Psoas muscle (tissue), 8 donors: Measurements from ENCODE around the gene DYRK4. TPM values are rescaled to one million over a fixed set of nuclear protein-coding genes. Genes with fewer than 3 reads are reported as not detected.

ENCODE experiments used
- ATAC-seq, 4 donors: fragments of 200-7000 bp; cut with Tn5 transposase; one replicate each; pipeline ENCODE4 v1.9.1; 2020; ENCODE audit warnings: moderate library complexity in 3 of 4, mild to moderate bottlenecking in 2 of 4
- DNase-seq, 2 donors: peaks; one replicate each; pipeline ENCODE4 v3.0.0-alpha.2; 2020
- H3K27ac ChIP-seq: fragments of 200-600 bp; one replicate; pipeline ENCODE4 v1.8.0; 2022
- H3K27me3 ChIP-seq, 3 donors: fragments of 200-600 bp in 1 of 3; one replicate each; pipeline versions ENCODE4 v1.6.1 to v1.8.0; 2013 to 2022; ENCODE audit warnings: low read length in 2 of 3, mild to moderate bottlenecking in 2 of 3, moderate library complexity in 1 of 3; ENCODE audit not compliant: insufficient read depth in 3 of 3
- H3K36me3 ChIP-seq, 2 donors: fragments of 200-600 bp in 1 of 2; one replicate each; pipeline versions ENCODE4 v1.6.1 to v1.8.0; 2013 to 2022; ENCODE audit warnings: low read depth in 1 of 2, mild to moderate bottlenecking in 1 of 2, moderate library complexity in 1 of 2; ENCODE audit not compliant: insufficient read depth in 1 of 2
- H3K4me1 ChIP-seq: fragments of 200-600 bp; one replicate; pipeline ENCODE4 v1.8.0; 2022
- H3K4me3 ChIP-seq: fragments of 200-600 bp; one replicate; pipeline ENCODE4 v1.8.0; 2022; ENCODE audit warnings: mild to moderate bottlenecking
- H3K9me3 ChIP-seq: fragments of 200-600 bp; one replicate; pipeline ENCODE4 v1.8.0; 2022
- CTCF ChIP-seq: fragments of 200-600 bp; IDR thresholded peaks from one replicate; pipeline ENCODE4 v1.8.0; 2022; ENCODE audit warnings: antibody characterized with exemption
- WGBS, 3 donors: extraction: QIAGEN DNeasy Blood & Tissue Kit; methylation state at CpG; one replicate each; pipeline versions ENCODE4 v1.1.6 to v1.1.7; 2013; 5-methylcytosine and 5-hydroxymethylcytosine counted together
- intact Hi-C, 2 donors: fragments of 100-400 bp; cut with DNase I; formaldehyde crosslinking; loops; one replicate each; pipeline versions ENCODE4 v1.11.0 to v1.14.2; 2022
- polyA plus RNA-seq, 3 donors: library from polyadenylated mRNA; stranded (reverse); fragments of 200-250 nt; gene quantifications; one replicate each; pipeline ENCODE4 v1.2.3, GENCODE V29; 2013
- total RNA-seq, 4 donors: library from RNA; stranded (reverse); fragmentation: NEBNext Ultra II Directional in 2 of 4; extraction: Animal tissue kit (Norgen Biotek cat#: 25700) in 2 of 4; gene quantifications; one replicate each; pipeline versions ENCODE4 v1.2.1 to v1.2.4, GENCODE V29; 2021 to 2023
- donor health status: healthy with polysubstance abuse.
- donor health status: DM: no; HTN: no; CAD: no; lungs with moderate emphysema.
- donor health status: Bipolar disorder and iron deficiency.
- donor health status: healthy.
- donor health status: DM: yes; HTN: yes; CAD: no.
- donor health status: DM: no; HTN: no; CAD: no.
- donor health status: DM: no; HTN: no; CAD: no.
- donor health status: DM: yes; HTN: yes; CAD: no.

Gene DYRK4
- total and polyA plus RNA-seq, 7 donors, result 18.3 to 28.8 (median 22.9) TPM

GRCh38 chr12:4579305-4580102 lies 17.5 kb downstream of the DYRK4 start:
- ATAC-seq (no peak), DNase-seq (no peak)
- no peak for TF ChIP-seq CTCF
- no peaks in the 10 kb centered on the region for H3K9me3 ChIP-seq
- WGBS, 3 donors, result 26 to 31% (median 29%) methylated on average over 8 of the region's 8 CpGs
- peaks cover 0 to 4% (median 0%) of the 10 kb centered on the region in 3 donors for H3K27me3 ChIP-seq
- intact Hi-C loops, result loop anchor here in 1 of 2 donors (10.0 kb wide), 1 partner anchor 175 kb away; no protein-coding TSS in a partner anchor
- no peak overlapping the region for H3K4me3 ChIP-seq
- H3K27ac ChIP-seq, result no peak overlapping the region
- H3K36me3 ChIP-seq, result no peaks in the 10 kb centered on the region
- no peaks in the 10 kb centered on the region for H3K4me1 ChIP-seq

GRCh38 chr12:4580281-4580688 lies 18.3 kb downstream of the DYRK4 start:
- Histone ChIP-seq H3K9me3 (no peaks in the 10 kb centered on the region), H3K36me3 (no peaks in the 10 kb centered on the region), H3K4me1 (no peaks in the 10 kb centered on the region), H3K27ac (no peak overlapping the region), H3K27me3 (peaks cover 0 to 4% (median 2%) of the 10 kb centered on the region in 3 donors), H3K4me3 (no peak overlapping the region)
- intact Hi-C loops, result loop anchor here in 1 of 2 donors (10.0 kb wide), 1 partner anchor 175 kb away; no protein-coding TSS in a partner anchor
- no peak for DNase-seq
- TF ChIP-seq CTCF, result no peak
- ATAC-seq, result no peak
- 33 to 47% (median 38%) methylated on average over 3 of the region's 3 CpGs for WGBS, 3 donors

GRCh38 chr12:4584281-4584680 lies 22.3 kb downstream of the DYRK4 start:
- 78 to 91% (median 79%) methylated on average over 4 to 6 of the region's 6 CpGs for WGBS, 3 donors
- ATAC-seq, result no peak
- TF ChIP-seq CTCF, result no peak
- intact Hi-C loops, result loop anchor here in 1 of 2 donors (10.0 kb wide), 1 partner anchor 171 kb away; no protein-coding TSS in a partner anchor
- H3K4me3 ChIP-seq, result no peak overlapping the region
- H3K4me1 ChIP-seq, result no peaks in the 10 kb centered on the region
- H3K36me3 ChIP-seq, result no peaks in the 10 kb centered on the region
- no peak for DNase-seq
- peaks cover 0 to 8% (median 2%) of the 10 kb centered on the region in 3 donors for H3K27me3 ChIP-seq
- H3K9me3 ChIP-seq, result no peaks in the 10 kb centered on the region
- H3K27ac ChIP-seq, result no peak overlapping the region

GRCh38 chr12:4584896-4585295 lies 22.9 kb downstream of the DYRK4 start:
- no peaks in the 10 kb centered on the region for H3K36me3 ChIP-seq
- peaks cover 0 to 8% (median 2%) of the 10 kb centered on the region in 3 donors for H3K27me3 ChIP-seq
- TF ChIP-seq CTCF, result no peak
- H3K27ac ChIP-seq, result no peak overlapping the region
- ATAC-seq, result no peak
- no peak for DNase-seq
- intact Hi-C loops, result loop anchor here in 1 of 2 donors (10.0 kb wide), 1 partner anchor 170 kb away; no protein-coding TSS in a partner anchor
- no peak overlapping the region for H3K4me3 ChIP-seq
- WGBS, 3 donors, result 76 to 83% (median 81%) methylated on average over 7 of the region's 7 CpGs
- no peaks in the 10 kb centered on the region for H3K4me1 ChIP-seq
- no peaks in the 10 kb centered on the region for H3K9me3 ChIP-seq
